ENCODE results near the gene MEIG1. TPM values are rescaled to one million over a fixed set of nuclear protein-coding genes. Genes with fewer than 3 reads are reported as not detected.
"Not testable (repeated sequence)": the region's sequence is repeated elsewhere in the genome, so short reads cannot be mapped to it uniquely, and the experiment has no call there.

MEIG1 gene
- total RNA-seq, 4 donors from 2014 or later: not detected

GRCh38 chr10:14930610-14931009 is 28.6 kb upstream of the MEIG1 start:
- Histone ChIP-seq H3K4me1 (no peaks in the 10 kb centered on the region), H3K27me3 (no peaks in the 10 kb centered on the region), H3K9me3 (no peaks in the 10 kb centered on the region), H3K36me3 (peaks cover 0 to 89% (median 3%) of the 10 kb centered on the region in 3 donors), H3K27ac (no peak overlapping the region), H3K4me3 (no peak overlapping the region)
- no peak for DNase-seq
- no peak for TF ChIP-seq POLR2A (IDR thresholded peaks at IDR 0.05)
- no peak for TF ChIP-seq CTCF (IDR thresholded peaks at IDR 0.05)

GRCh38 chr10:14936584-14936983 is 22.6 kb upstream of the MEIG1 start:
- H3K27ac ChIP-seq: no peak overlapping the region
- no peak overlapping the region for H3K4me3 ChIP-seq
- TF ChIP-seq POLR2A (IDR thresholded peaks at IDR 0.05): no peak
- TF ChIP-seq CTCF (IDR thresholded peaks at IDR 0.05): no peak
- DNase-seq: no peak
- no peaks in the 10 kb centered on the region for H3K4me1 ChIP-seq
- H3K36me3 ChIP-seq: peaks cover 0 to 48% (median 3%) of the 10 kb centered on the region in 3 donors
- no peaks in the 10 kb centered on the region for H3K9me3 ChIP-seq
- H3K27me3 ChIP-seq: no peaks in the 10 kb centered on the region

GRCh38 chr10:14938971-14939370 is 20.2 kb upstream of the MEIG1 start:
- not testable (repeated sequence) for H3K27me3 ChIP-seq, DNase-seq, H3K4me1 ChIP-seq, H3K9me3 ChIP-seq, H3K27ac ChIP-seq, H3K4me3 ChIP-seq
- H3K36me3 ChIP-seq: peaks cover 0 to 47% (median 3%) of the 10 kb centered on the region in 3 donors

GRCh38 chr10:14942147-14942949 is 16.8 kb upstream of the MEIG1 start:
- not testable (repeated sequence) for H3K27ac ChIP-seq, H3K4me1 ChIP-seq, H3K27me3 ChIP-seq, H3K9me3 ChIP-seq, H3K4me3 ChIP-seq
- H3K36me3 ChIP-seq: peaks cover 0 to 51% (median under 1%) of the 10 kb centered on the region in 3 donors
- peak in 1 of 3 donors; percentile 28 for DNase-seq

GRCh38 chr10:14942950-14943338 is 16.2 kb upstream of the MEIG1 start:
- H3K27me3 ChIP-seq, H3K27ac ChIP-seq, DNase-seq, H3K9me3 ChIP-seq, H3K4me1 ChIP-seq, H3K4me3 ChIP-seq: not testable (repeated sequence)
- peaks cover 0 to 56% (median 2%) of the 10 kb centered on the region in 3 donors for H3K36me3 ChIP-seq

GRCh38 chr10:14945108-14945507 is 14.1 kb upstream of the MEIG1 start:
- H3K4me1 ChIP-seq: no peaks in the 10 kb centered on the region
- no peaks in the 10 kb centered on the region for H3K27me3 ChIP-seq
- peaks cover 0 to 57% (median 2%) of the 10 kb centered on the region in 3 donors for H3K36me3 ChIP-seq
- no peak for TF ChIP-seq CTCF (IDR thresholded peaks at IDR 0.05)
- TF ChIP-seq POLR2A (IDR thresholded peaks at IDR 0.05): no peak
- H3K9me3 ChIP-seq: no peaks in the 10 kb centered on the region
- no peak overlapping the region for H3K4me3 ChIP-seq
- DNase-seq: no peak
- H3K27ac ChIP-seq: no peak overlapping the region

- Histone ChIP-seq H3K27ac (no peak overlapping the region), H3K9me3 (no peaks in the 10 kb centered on the region), H3K27me3 (no peaks in the 10 kb centered on the region), H3K36me3 (peaks cover 0 to 51% (median 2%) of the 10 kb centered on the region in 3 donors), H3K4me3 (no peak overlapping the region), H3K4me1 (peaks cover 0 to 7% (median 2%) of the 10 kb centered on the region in 4 donors)
- DNase-seq: no peak
- TF ChIP-seq CTCF (IDR thresholded peaks at IDR 0.05) (no peak), POLR2A (IDR thresholded peaks at IDR 0.05) (no peak)
Observed at GRCh38 chr10:14947268-14947667, 11.9 kb upstream of the MEIG1 start.
